HEK293T (cell line): Measurements from ENCODE around the gene MROH2A.

Experiments used
- CTCF ChIA-PET: fragments of 350-600 bp; formaldehyde crosslinking; extraction: SDS; loops from one replicate; lab custom pipeline; 2021; ENCODE audit warnings: antibody characterized with exemption, inconsistent platforms; lab: Yijun Ruan, JAX
- POLR2A ChIA-PET: fragments of 350-600 bp; formaldehyde crosslinking; extraction: SDS; loops from one replicate; lab custom pipeline; 2020; ENCODE audit warnings: antibody characterized with exemption, inconsistent platforms; lab: Yijun Ruan, JAX
- DNase-seq: peaks from one replicate; pipeline ENCODE4 v3.0.0; 2012; ENCODE audit warnings: mixed read lengths; ENCODE audit errors: extremely low spot score
- ARNT ChIP-seq: fragments of 450-650 bp; IDR thresholded peaks from 2 replicates; pipeline ENCODE4 v1.6.1; 2017; ENCODE audit warnings: mild to moderate bottlenecking
- BHLHE40 ChIP-seq: fragments of 450-650 bp; IDR thresholded peaks from 2 replicates; pipeline ENCODE4 v1.6.1; 2016; ENCODE audit warnings: mild to moderate bottlenecking, moderate library complexity, borderline replicate concordance
- CTBP1 ChIP-seq: fragments of 450-650 bp; IDR thresholded peaks from 2 replicates; pipeline ENCODE4 v1.6.1; 2016; ENCODE audit warnings: borderline replicate concordance
- ELF4 ChIP-seq: fragments of 450-650 bp; IDR thresholded peaks from 2 replicates; pipeline ENCODE4 v1.6.1; 2017; ENCODE audit warnings: antibody characterized with exemption
- FOXA1 ChIP-seq: fragments of 450-650 bp; IDR thresholded peaks from 2 replicates; pipeline ENCODE4 v1.6.1; 2016; ENCODE audit warnings: mild to moderate bottlenecking
- FOXK2 ChIP-seq: fragments of 450-650 bp; IDR thresholded peaks from 2 replicates; pipeline ENCODE4 v1.6.1; 2016; ENCODE audit warnings: mild to moderate bottlenecking
- FOXM1 ChIP-seq: fragments of 450-650 bp; IDR thresholded peaks from 2 replicates; pipeline ENCODE4 v1.6.1; 2017; ENCODE audit warnings: mild to moderate bottlenecking, borderline replicate concordance
- HDGF ChIP-seq: fragments of 450-650 bp; IDR thresholded peaks from 2 replicates; pipeline ENCODE4 v1.6.1; 2017; ENCODE audit warnings: antibody characterized with exemption, borderline replicate concordance
- L3MBTL2 ChIP-seq: fragments of 450-650 bp; conservative IDR thresholded peaks from 2 replicates; pipeline ENCODE4 v1.6.1; 2016; ENCODE audit warnings: mild to moderate bottlenecking
- LEF1 ChIP-seq: fragments of 450-650 bp; IDR thresholded peaks from 2 replicates; pipeline ENCODE4 v1.6.1; 2017; ENCODE audit warnings: mild to moderate bottlenecking, borderline replicate concordance
- NFRKB ChIP-seq: fragments of 450-650 bp; IDR thresholded peaks from 2 replicates; pipeline ENCODE4 v1.6.1; 2016; ENCODE audit warnings: mild to moderate bottlenecking, moderate library complexity
- PKNOX1 ChIP-seq: fragments of 450-650 bp; IDR thresholded peaks from 2 replicates; pipeline ENCODE4 v1.6.1; 2016
- SP1 ChIP-seq: fragments of 450-650 bp; IDR thresholded peaks from 2 replicates; pipeline ENCODE4 v1.6.1; 2017
- SUZ12 ChIP-seq: fragments of 450-650 bp; IDR thresholded peaks from 2 replicates; pipeline ENCODE4 v1.6.1; 2016; ENCODE audit warnings: mild to moderate bottlenecking
- TARDBP ChIP-seq: fragments of 450-650 bp; IDR thresholded peaks from 2 replicates; pipeline ENCODE4 v1.6.1; 2016
- ZNF384 ChIP-seq: fragments of 450-650 bp; IDR thresholded peaks from 2 replicates; pipeline ENCODE4 v1.6.1; 2016

MROH2A gene

GRCh38 chr2:233847248-233847898 lies 69.2 kb downstream of the MROH2A start:
- CTCF ChIA-PET, result no interaction called here
- POLR2A ChIA-PET, result no interaction called here
- no peak for TF ChIP-seq CTBP1
- TF ChIP-seq ZNF384, result no peak
- no peak for TF ChIP-seq LEF1
- no peak for TF ChIP-seq NFRKB
- no peak for TF ChIP-seq FOXM1
- no peak for TF ChIP-seq HDGF
- no peak for TF ChIP-seq BHLHE40
- TF ChIP-seq ARNT, result no peak
- TF ChIP-seq FOXA1, result no peak
- no peak for TF ChIP-seq SP1
- no peak for TF ChIP-seq ELF4
- TF ChIP-seq PKNOX1, result no peak
- no peak for TF ChIP-seq FOXK2
- no peak for TF ChIP-seq L3MBTL2
- DNase-seq, result no peak

- DNase-seq, result no peak
- TF ChIP-seq SUZ12 (no peak), TARDBP (no peak), FOXM1 (no peak), L3MBTL2 (no peak), SP1 (no peak), HDGF (no peak), NFRKB (no peak), PKNOX1 (no peak), FOXK2 (no peak)
- CTCF ChIA-PET, result no interaction called here
- POLR2A ChIA-PET, result no interaction called here
Observed at GRCh38 chr2:233848276-233848675, 70.1 kb downstream of the MROH2A start.

- ChIA-PET CTCF (no interaction called here), POLR2A (no interaction called here)
- DNase-seq, result no peak
- no peak for TF ChIP-seq PKNOX1
Observed at GRCh38 chr2:233849607-233850271, 71.6 kb downstream of the MROH2A start.

GRCh38 chr2:233850745-233851144 lies 72.6 kb downstream of the MROH2A start:
- ChIA-PET POLR2A (no interaction called here), CTCF (no interaction called here)
- no peak for DNase-seq
- no peak for TF ChIP-seq TARDBP
- no peak for TF ChIP-seq NFRKB

- POLR2A ChIA-PET, result no interaction called here
- TF ChIP-seq SP1 (no peak), PKNOX1 (no peak), L3MBTL2 (no peak), ARNT (no peak), NFRKB (no peak), LEF1 (no peak), HDGF (no peak)
- no peak for DNase-seq
- CTCF ChIA-PET, result no interaction called here
Observed at GRCh38 chr2:233851169-233851568, 73.0 kb downstream of the MROH2A start.

- ChIA-PET POLR2A (no interaction called here), CTCF (no interaction called here)
- TF ChIP-seq CTBP1 (no peak), FOXA1 (no peak), FOXK2 (no peak), NFRKB (no peak), TARDBP (no peak), LEF1 (no peak), ARNT (no peak), ELF4 (no peak), L3MBTL2 (no peak), SUZ12 (no peak), BHLHE40 (no peak), ZNF384 (no peak), FOXM1 (no peak), SP1 (no peak), HDGF (no peak), PKNOX1 (no peak)
- no peak for DNase-seq
Observed at GRCh38 chr2:233852056-233852455, 73.9 kb downstream of the MROH2A start.
